Neural progenitor cell (in vitro differentiated cells): ENCODE measurements around the gene PLAAT2.
"Not testable (repeated sequence)": the region's sequence is repeated elsewhere in the genome, so short reads cannot be mapped to it uniquely, and the experiment has no call there.

Experiments
- EZH2 ChIP-seq: fragments of 200-600 bp; sonication (generic); IDR thresholded peaks from 2 replicates; pipeline ENCODE4 v1.6.1; 2017; ENCODE audit warnings: antibody characterized with exemption, mild to moderate bottlenecking, moderate library complexity
- EZH2phosphoT487 ChIP-seq: fragments of 200-600 bp; sonication (generic); IDR thresholded peaks from 2 replicates; pipeline ENCODE4 v1.6.1; 2017; ENCODE audit warnings: antibody characterized with exemption
- TF ChIP-seq, protein P1 (sequence below): fragments of 200-600 bp; sonication (generic); IDR thresholded peaks from 2 replicates; pipeline ENCODE4 v1.5.1; 2017; ENCODE audit warnings: antibody characterized with exemption, mild to moderate bottlenecking

DNA sequence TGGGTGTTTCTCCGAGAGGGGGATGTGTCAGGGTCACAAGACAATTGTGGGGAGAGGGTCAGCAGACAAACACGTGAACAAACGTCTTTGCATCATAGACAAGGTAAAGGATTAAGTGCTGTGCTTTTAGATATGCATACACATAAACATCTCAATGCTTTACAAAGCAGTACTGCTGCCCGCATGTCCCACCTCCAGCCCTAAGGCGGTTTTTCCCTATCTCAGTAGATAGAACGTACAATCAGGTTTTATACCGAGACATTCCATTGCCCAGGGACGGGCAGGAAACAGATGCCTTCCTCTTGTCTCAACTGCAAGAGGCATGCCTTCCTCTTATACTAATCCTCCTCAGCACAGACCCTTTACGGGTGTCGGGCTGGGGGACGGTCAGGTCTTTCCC, 35.0 kb downstream of the PLAAT2 start:
- TF ChIP-seq, protein P1, sequence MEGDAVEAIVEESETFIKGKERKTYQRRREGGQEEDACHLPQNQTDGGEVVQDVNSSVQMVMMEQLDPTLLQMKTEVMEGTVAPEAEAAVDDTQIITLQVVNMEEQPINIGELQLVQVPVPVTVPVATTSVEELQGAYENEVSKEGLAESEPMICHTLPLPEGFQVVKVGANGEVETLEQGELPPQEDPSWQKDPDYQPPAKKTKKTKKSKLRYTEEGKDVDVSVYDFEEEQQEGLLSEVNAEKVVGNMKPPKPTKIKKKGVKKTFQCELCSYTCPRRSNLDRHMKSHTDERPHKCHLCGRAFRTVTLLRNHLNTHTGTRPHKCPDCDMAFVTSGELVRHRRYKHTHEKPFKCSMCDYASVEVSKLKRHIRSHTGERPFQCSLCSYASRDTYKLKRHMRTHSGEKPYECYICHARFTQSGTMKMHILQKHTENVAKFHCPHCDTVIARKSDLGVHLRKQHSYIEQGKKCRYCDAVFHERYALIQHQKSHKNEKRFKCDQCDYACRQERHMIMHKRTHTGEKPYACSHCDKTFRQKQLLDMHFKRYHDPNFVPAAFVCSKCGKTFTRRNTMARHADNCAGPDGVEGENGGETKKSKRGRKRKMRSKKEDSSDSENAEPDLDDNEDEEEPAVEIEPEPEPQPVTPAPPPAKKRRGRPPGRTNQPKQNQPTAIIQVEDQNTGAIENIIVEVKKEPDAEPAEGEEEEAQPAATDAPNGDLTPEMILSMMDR, result not testable (repeated sequence)
- not testable (repeated sequence) for TF ChIP-seq EZH2, EZH2phosphoT487
